Endodermal cell (in vitro differentiated cells): ENCODE results near the gene SPON2. TPM values are rescaled to one million over a fixed set of nuclear protein-coding genes. Genes with fewer than 3 reads are reported as not detected.

Source experiments
- DNase-seq: peaks from one replicate; pipeline ENCODE4 v3.0.0-alpha.2; 2017
- H3K27ac ChIP-seq: 2 replicates; pipeline ENCODE4 v1.5.1; 2013; ENCODE audit warnings: mild to moderate bottlenecking, low read depth, low read length, moderate library complexity
- H3K27me3 ChIP-seq: 2 replicates; pipeline ENCODE4 v1.6.1; 2013; ENCODE audit warnings: mild to moderate bottlenecking, low read length, moderate library complexity; ENCODE audit not compliant: insufficient read depth, control insufficient read depth, poor library complexity, severe bottlenecking
- H3K36me3 ChIP-seq: 2 replicates; pipeline ENCODE4 v1.7.0; 2013; ENCODE audit warnings: mild to moderate bottlenecking, low read length, moderate library complexity; ENCODE audit not compliant: control insufficient read depth, insufficient read depth
- H3K4me1 ChIP-seq: one replicate; pipeline ENCODE4 v1.7.0; 2013; ENCODE audit warnings: low read length; ENCODE audit not compliant: control insufficient read depth, insufficient read depth
- H3K4me3 ChIP-seq: 2 replicates; pipeline ENCODE4 v1.5.1; 2013; ENCODE audit warnings: mild to moderate bottlenecking, low read length, moderate library complexity
- H3K9ac ChIP-seq: 2 replicates; pipeline ENCODE4 v1.6.1; 2013; ENCODE audit warnings: mild to moderate bottlenecking, low read length, moderate library complexity; ENCODE audit not compliant: poor library complexity, severe bottlenecking; ENCODE audit errors: extremely low read depth
- H3K9me3 ChIP-seq: 2 replicates; pipeline ENCODE4 v1.6.1; 2013; ENCODE audit warnings: mild to moderate bottlenecking, low read length, moderate library complexity; ENCODE audit not compliant: control insufficient read depth
- H3K27ac Mint-ChIP-seq: 2 replicates; pipeline ENCODE4 v1.8.0; 2020; ENCODE audit warnings: mixed read lengths
- H3K27me3 Mint-ChIP-seq: 2 replicates; pipeline ENCODE4 v1.8.0; 2021; ENCODE audit warnings: mild to moderate bottlenecking, mixed read lengths; ENCODE audit not compliant: insufficient read depth
- H3K36me3 Mint-ChIP-seq: 2 replicates; pipeline ENCODE4 v1.8.0; 2020; ENCODE audit warnings: low read depth, mixed read lengths
- H3K4me1 Mint-ChIP-seq: 2 replicates; pipeline ENCODE4 v1.8.0; 2020; ENCODE audit warnings: mixed read lengths
- H3K4me3 Mint-ChIP-seq: 2 replicates; pipeline ENCODE4 v1.8.0; 2020; ENCODE audit warnings: mild to moderate bottlenecking, moderate library complexity, mixed read lengths
- H3K9me3 Mint-ChIP-seq: 2 replicates; pipeline ENCODE4 v1.8.0; 2020; ENCODE audit warnings: mild to moderate bottlenecking, mixed read lengths
- WGBS, 2 experiments: methylation state at CpG; one replicate each; pipeline versions ENCODE4 v1.1.5 to v1.1.7; 2013; ENCODE audit warnings: missing lambda C conversion rate in 2 of 2, mixed read lengths in 1 of 2; ENCODE audit not compliant: insufficient coverage in 1 of 2, insufficient read length in 1 of 2; 5-methylcytosine and 5-hydroxymethylcytosine counted together
- total RNA-seq, 2 donors: library from RNA; stranded (reverse); fragmentation: NEBNext Ultra II Directional in 1 of 2; extraction: Animal tissue kit (Norgen Biotek cat#: 25700) in 1 of 2; gene quantifications; 2 replicates in 1 of 2; 3 replicates in 1 of 2; pipeline ENCODE4 v1.2.1, GENCODE V29; 2021
- TF ChIP-seq, protein P1 (sequence below): fragments of 200-600 bp; sonication (generic); conservative IDR thresholded peaks from 2 replicates; pipeline ENCODE4 v1.5.0; 2021; ENCODE audit warnings: antibody characterized with exemption, mild to moderate bottlenecking

The SPON2 gene
- total RNA-seq, 2 donors from 2014 or later, result 1.4 to 2.6 TPM

- H3K9me3 Mint-ChIP-seq, result no peaks in the 10 kb centered on the region
- H3K4me3 Mint-ChIP-seq, result no peak overlapping the region
- peaks cover 7% of the 10 kb centered on the region for H3K36me3 Mint-ChIP-seq
- Histone ChIP-seq H3K27me3 (no peaks in the 10 kb centered on the region), H3K27ac (peak overlapping the region; percentile 63), H3K4me3 (no peak overlapping the region), H3K9ac (no peak overlapping the region), H3K36me3 (no peaks in the 10 kb centered on the region), H3K9me3 (no peaks in the 10 kb centered on the region), H3K4me1 (no peaks in the 10 kb centered on the region)
- WGBS, 2 experiments, result 94 to 95% methylated on average over 28 to 37 of the region's 37 CpGs
- H3K27ac Mint-ChIP-seq, result peak overlapping the region; percentile 8
- no peaks in the 10 kb centered on the region for H3K4me1 Mint-ChIP-seq
- DNase-seq, result no peak
- peaks cover 2% of the 10 kb centered on the region for H3K27me3 Mint-ChIP-seq
- TF ChIP-seq, protein P1, sequence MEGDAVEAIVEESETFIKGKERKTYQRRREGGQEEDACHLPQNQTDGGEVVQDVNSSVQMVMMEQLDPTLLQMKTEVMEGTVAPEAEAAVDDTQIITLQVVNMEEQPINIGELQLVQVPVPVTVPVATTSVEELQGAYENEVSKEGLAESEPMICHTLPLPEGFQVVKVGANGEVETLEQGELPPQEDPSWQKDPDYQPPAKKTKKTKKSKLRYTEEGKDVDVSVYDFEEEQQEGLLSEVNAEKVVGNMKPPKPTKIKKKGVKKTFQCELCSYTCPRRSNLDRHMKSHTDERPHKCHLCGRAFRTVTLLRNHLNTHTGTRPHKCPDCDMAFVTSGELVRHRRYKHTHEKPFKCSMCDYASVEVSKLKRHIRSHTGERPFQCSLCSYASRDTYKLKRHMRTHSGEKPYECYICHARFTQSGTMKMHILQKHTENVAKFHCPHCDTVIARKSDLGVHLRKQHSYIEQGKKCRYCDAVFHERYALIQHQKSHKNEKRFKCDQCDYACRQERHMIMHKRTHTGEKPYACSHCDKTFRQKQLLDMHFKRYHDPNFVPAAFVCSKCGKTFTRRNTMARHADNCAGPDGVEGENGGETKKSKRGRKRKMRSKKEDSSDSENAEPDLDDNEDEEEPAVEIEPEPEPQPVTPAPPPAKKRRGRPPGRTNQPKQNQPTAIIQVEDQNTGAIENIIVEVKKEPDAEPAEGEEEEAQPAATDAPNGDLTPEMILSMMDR, result no peak
Measured at GRCh38 chr4:1208266-1208961, 36.0 kb upstream of the SPON2 start.

GRCh38 chr4:1207603-1208265 lies 35.4 kb upstream of the SPON2 start:
- H3K9ac ChIP-seq, result no peak overlapping the region
- H3K27ac ChIP-seq, result peak overlapping the region; percentile 63
- TF ChIP-seq, protein P1, result no peak
- no peaks in the 10 kb centered on the region for H3K27me3 ChIP-seq
- no peaks in the 10 kb centered on the region for H3K36me3 ChIP-seq
- H3K4me3 Mint-ChIP-seq, result no peak overlapping the region
- H3K9me3 ChIP-seq, result no peaks in the 10 kb centered on the region
- peaks cover 7% of the 10 kb centered on the region for H3K36me3 Mint-ChIP-seq
- H3K4me1 Mint-ChIP-seq, result no peaks in the 10 kb centered on the region
- H3K27ac Mint-ChIP-seq, result no peak overlapping the region
- peaks cover 2% of the 10 kb centered on the region for H3K27me3 Mint-ChIP-seq
- H3K4me1 ChIP-seq, result no peaks in the 10 kb centered on the region
- whole genome bisulfite sequencing, 2 experiments, result 94 to 99% methylated on average over 19 to 28 of the region's 31 CpGs
- no peaks in the 10 kb centered on the region for H3K9me3 Mint-ChIP-seq
- DNase-seq, result peak; percentile 47
- H3K4me3 ChIP-seq, result no peak overlapping the region

DNA sequence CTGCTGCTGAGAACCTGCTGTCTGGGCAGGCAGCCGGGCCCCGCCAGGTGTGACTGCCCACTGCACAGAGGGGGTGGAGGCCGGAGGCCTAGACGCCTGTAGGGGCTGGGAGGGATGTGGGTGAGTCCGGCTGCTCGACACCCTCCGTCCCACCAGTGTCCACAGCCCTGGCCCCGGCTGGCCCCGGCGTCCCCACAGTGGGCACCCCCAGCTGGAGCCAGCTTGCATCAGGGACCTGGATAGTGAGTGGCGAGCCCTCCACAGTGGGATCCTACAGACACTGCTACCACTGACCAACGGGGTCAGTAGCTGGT lies 34.7 kb upstream of the SPON2 start:
- Histone ChIP-seq H3K4me3 (no peak overlapping the region), H3K27ac (no peak overlapping the region), H3K27me3 (no peaks in the 10 kb centered on the region), H3K4me1 (no peaks in the 10 kb centered on the region), H3K36me3 (no peaks in the 10 kb centered on the region), H3K9ac (no peak overlapping the region), H3K9me3 (no peaks in the 10 kb centered on the region)
- DNase-seq, result no peak
- H3K27me3 Mint-ChIP-seq, result peaks cover 2% of the 10 kb centered on the region
- no peak overlapping the region for H3K4me3 Mint-ChIP-seq
- no peaks in the 10 kb centered on the region for H3K9me3 Mint-ChIP-seq
- H3K4me1 Mint-ChIP-seq, result no peaks in the 10 kb centered on the region
- H3K36me3 Mint-ChIP-seq, result peaks cover 7% of the 10 kb centered on the region
- WGBS, 2 experiments, result 95 to 97% methylated on average over 9 to 12 of the region's 12 CpGs
- TF ChIP-seq, protein P1, result no peak
- no peak overlapping the region for H3K27ac Mint-ChIP-seq
